ENCODE results near the gene DOCK1.

DOCK1 gene

GRCh38 chr10:127221281-127221680 is 316.1 kb downstream of the DOCK1 start:
- DNase-seq (ENCODE audit: low spot score), result no peak

- DNase-seq (ENCODE audit: low spot score), result no peak
Observed at GRCh38 chr10:127227027-127227426, 321.8 kb downstream of the DOCK1 start.

GRCh38 chr10:127227663-127228062 is 322.4 kb downstream of the DOCK1 start:
- DNase-seq (ENCODE audit: low spot score), result no peak

- no peak for DNase-seq (ENCODE audit: low spot score)
Observed at GRCh38 chr10:127228195-127228787, 323.1 kb downstream of the DOCK1 start.

- no peak for DNase-seq (ENCODE audit: low spot score)
Observed at GRCh38 chr10:127234306-127234800, 329.1 kb downstream of the DOCK1 start.

GRCh38 chr10:127236266-127236665 is 331.0 kb downstream of the DOCK1 start:
- no peak for DNase-seq (ENCODE audit: low spot score)

GRCh38 chr10:127242914-127243313 is 337.7 kb downstream of the DOCK1 start:
- DNase-seq (ENCODE audit: low spot score), result no peak

GRCh38 chr10:127243490-127244272 is 338.5 kb downstream of the DOCK1 start:
- DNase-seq (ENCODE audit: low spot score), result no peak

- no peak for DNase-seq (ENCODE audit: low spot score)
Observed at GRCh38 chr10:127245456-127245855, 340.2 kb downstream of the DOCK1 start.

GRCh38 chr10:127250031-127250430 is 344.8 kb downstream of the DOCK1 start:
- DNase-seq (ENCODE audit: low spot score), result no peak

GRCh38 chr10:127252818-127253217 is 347.6 kb downstream of the DOCK1 start:
- DNase-seq (ENCODE audit: low spot score), result no peak

- DNase-seq (ENCODE audit: low spot score), result no peak
Observed at GRCh38 chr10:127254276-127254675, 349.0 kb downstream of the DOCK1 start.

GRCh38 chr10:127257395-127257794 is 352.2 kb downstream of the DOCK1 start:
- no peak for DNase-seq (ENCODE audit: low spot score)

- no peak for DNase-seq (ENCODE audit: low spot score)
Observed at GRCh38 chr10:127259347-127259746, 354.1 kb downstream of the DOCK1 start.

- DNase-seq (ENCODE audit: low spot score), result no peak
Observed at GRCh38 chr10:127262606-127263005, 357.4 kb downstream of the DOCK1 start.

- DNase-seq (ENCODE audit: low spot score), result no peak
Observed at GRCh38 chr10:127265288-127265687, 360.1 kb downstream of the DOCK1 start.

- no peak for DNase-seq (ENCODE audit: low spot score)
Observed at GRCh38 chr10:127266431-127266830, 361.2 kb downstream of the DOCK1 start.

- DNase-seq (ENCODE audit: low spot score), result no peak
Observed at GRCh38 chr10:127267442-127267841, 362.2 kb downstream of the DOCK1 start.

- DNase-seq (ENCODE audit: low spot score), result no peak
Observed at GRCh38 chr10:127272076-127272475, 366.8 kb downstream of the DOCK1 start.

- no peak for DNase-seq (ENCODE audit: low spot score)
Observed at GRCh38 chr10:127275272-127275671, 370.0 kb downstream of the DOCK1 start.

- no peak for DNase-seq (ENCODE audit: low spot score)
Observed at GRCh38 chr10:127275793-127276450, 370.7 kb downstream of the DOCK1 start.

- no peak for DNase-seq (ENCODE audit: low spot score)
Observed at GRCh38 chr10:127276794-127277462, 371.7 kb downstream of the DOCK1 start.
